K562 treated with DMSO at 1 percent for 48 hours (cell line): Measurements from ENCODE around the gene AUP1. TPM values are rescaled to one million over a fixed set of nuclear protein-coding genes. Genes with fewer than 3 reads are reported as not detected.

ENCODE experiments used
- total RNA-seq: library from RNA; unstranded; fragments of 300-600 nt; gene quantifications from 2 replicates; pipeline ENCODE4 v1.2.3, GENCODE V29; 2022; ENCODE audit warnings: low replicate concordance; ENCODE audit errors: extremely low read depth

The AUP1 gene, protein sequence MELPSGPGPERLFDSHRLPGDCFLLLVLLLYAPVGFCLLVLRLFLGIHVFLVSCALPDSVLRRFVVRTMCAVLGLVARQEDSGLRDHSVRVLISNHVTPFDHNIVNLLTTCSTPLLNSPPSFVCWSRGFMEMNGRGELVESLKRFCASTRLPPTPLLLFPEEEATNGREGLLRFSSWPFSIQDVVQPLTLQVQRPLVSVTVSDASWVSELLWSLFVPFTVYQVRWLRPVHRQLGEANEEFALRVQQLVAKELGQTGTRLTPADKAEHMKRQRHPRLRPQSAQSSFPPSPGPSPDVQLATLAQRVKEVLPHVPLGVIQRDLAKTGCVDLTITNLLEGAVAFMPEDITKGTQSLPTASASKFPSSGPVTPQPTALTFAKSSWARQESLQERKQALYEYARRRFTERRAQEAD
- not detected in 2 replicates for total RNA-seq

DNA sequence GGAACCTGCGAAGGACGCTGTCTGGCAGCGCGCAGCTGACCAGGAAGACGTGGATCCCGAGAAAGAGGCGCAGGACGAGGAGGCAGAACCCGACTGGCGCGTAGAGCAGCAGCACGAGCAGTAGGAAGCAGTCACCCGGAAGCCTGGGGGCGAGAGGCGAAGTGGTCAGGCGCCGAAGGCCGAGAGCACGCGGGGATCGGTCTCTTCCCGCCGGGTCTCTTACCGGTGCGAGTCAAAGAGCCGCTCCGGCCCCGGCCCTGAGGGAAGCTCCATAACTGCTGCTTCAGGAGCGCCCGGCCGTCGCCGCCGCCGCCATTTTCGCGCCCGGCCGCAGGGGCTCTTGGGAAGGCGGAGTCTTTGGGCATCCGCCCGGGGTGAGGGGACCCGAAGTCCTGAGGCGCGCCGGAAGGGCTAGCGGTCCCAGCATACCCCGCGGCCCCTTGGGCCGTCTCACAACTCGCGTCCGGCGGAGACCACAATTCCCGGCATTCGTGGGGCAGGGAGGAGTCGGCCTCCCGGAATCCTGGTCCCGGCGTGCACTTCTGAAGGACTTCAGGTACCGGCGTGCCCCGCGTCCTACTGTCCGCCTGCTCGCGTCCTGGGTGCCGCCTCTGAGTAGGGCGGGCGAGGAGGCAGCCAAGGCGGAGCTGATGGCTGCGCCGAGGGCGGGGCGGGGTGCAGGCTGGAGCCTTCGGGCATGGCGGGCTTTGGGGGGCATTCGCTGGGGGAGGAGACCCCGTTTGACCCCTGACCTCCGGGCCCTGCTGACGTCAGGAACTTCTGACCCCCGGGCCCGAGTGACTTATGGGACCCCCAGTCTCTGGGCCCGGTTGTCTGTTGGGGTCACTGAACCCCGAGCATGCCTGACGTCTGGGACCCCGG lies at the start of gene AUP1, which contains the start of gene HTRA2:
Gene AUP1 (minus strand): TSS at position 350 of the 882 bp plus-strand sequence. CDS start 77 bp downstream, at position 273.
Gene HTRA2 (plus strand): TSS at position 577 of the 882 bp plus-strand sequence. CDS start 74 bp downstream, at position 651.

DNA sequence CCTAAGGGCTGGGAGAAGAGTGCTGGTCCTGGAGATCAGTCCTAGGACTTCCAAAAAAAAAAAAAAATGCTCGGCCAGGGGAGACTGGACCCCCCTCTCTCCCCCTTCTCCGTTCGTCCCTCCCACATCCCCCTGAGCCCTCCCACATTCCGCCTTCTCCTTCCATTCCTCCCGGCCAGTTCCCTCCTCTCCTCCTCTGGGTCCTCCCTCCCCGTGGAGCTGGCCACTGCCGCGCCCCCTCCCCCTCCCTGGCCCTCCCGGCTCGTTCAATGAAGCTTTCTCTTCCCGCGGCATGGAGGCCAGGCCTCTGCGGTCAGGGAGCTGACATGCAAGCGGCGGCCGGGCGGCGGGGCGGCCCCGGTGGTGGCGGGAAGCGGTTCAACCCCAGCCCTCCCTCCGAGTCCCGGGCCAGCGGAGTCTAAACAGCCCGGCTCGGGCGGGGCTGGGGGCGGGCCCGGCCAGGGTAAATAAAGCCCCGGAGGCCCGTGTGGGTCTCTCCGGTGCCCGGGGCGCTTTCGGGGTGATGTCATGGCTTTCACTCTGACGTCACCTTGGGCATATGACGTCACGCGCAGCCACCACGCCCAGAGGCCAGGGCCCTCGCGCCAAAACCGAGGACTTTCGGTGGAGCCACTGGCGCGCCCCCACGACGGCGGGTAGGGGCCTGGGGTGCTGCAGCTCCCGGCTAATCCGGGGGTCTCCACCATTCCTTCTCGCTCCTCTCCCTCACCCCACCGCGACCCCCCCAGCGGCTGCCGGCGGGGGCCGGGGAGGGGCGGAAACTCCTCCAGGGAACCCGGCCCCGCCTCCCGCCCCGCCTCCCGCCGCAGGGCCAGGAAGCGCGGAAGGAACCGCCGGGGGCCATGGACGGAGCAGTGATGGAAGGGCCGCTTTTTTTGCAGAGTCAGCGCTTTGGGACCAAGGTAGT lies 24.6 kb upstream of the AUP1 start, which contains the start of the genes DOK1 and LOXL3:
Gene DOK1 (plus strand): TSS at position 829 of the 928 bp plus-strand sequence. CDS start 35 bp downstream, at position 864.
Gene LOXL3 (minus strand): TSS at position 51 of the 928 bp plus-strand sequence. CDS start 1,308 bp downstream, outside the sequence.

DNA sequence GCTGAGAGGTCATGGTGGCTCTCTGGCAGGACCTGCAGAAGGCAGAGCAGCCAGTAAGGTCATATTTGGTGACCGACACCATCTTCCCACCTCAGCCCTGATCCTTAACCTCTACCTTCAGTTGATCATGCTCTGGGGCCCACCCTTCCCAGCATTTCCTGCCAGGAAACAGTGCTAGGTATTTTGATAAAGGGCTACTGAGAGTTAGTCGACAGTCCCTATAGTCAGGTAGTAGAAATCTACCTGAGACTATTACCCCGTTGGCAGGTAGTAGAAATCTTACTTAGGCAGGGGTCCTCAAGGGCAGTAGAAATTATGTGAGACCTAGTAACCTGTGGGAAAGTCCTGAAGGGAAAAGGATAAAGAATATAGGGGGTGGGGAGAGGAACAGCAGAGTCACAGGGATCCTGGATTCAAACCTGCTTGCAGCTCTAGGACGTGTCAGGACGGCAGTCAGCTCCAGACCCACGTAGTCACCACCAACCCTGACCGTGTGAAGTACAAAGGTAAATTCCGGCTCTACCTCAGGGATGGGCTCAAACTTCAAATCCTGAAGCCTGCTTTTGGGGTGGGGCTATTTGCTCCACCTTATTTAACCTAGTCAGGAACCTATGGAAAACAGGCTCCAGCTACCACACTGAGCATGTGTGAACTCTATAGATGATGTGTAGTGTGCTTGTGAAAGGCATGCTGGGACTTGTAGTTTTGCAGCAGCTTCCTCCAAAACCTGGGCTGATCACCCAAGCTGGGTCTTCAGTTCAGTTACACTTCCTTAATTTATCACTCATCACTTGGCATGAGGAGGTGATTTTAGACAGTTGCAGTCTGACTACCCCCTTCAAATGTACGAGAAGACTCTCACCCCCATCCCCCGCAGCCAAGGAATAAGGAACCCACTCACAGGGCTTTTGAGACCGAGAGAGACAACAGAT lies 3.5 kb downstream of the AUP1 start, which contains the start of gene DQX1:
Gene DQX1 (minus strand): TSS at position 515 of the 932 bp plus-strand sequence. CDS start 502 bp downstream, at position 13.

DNA sequence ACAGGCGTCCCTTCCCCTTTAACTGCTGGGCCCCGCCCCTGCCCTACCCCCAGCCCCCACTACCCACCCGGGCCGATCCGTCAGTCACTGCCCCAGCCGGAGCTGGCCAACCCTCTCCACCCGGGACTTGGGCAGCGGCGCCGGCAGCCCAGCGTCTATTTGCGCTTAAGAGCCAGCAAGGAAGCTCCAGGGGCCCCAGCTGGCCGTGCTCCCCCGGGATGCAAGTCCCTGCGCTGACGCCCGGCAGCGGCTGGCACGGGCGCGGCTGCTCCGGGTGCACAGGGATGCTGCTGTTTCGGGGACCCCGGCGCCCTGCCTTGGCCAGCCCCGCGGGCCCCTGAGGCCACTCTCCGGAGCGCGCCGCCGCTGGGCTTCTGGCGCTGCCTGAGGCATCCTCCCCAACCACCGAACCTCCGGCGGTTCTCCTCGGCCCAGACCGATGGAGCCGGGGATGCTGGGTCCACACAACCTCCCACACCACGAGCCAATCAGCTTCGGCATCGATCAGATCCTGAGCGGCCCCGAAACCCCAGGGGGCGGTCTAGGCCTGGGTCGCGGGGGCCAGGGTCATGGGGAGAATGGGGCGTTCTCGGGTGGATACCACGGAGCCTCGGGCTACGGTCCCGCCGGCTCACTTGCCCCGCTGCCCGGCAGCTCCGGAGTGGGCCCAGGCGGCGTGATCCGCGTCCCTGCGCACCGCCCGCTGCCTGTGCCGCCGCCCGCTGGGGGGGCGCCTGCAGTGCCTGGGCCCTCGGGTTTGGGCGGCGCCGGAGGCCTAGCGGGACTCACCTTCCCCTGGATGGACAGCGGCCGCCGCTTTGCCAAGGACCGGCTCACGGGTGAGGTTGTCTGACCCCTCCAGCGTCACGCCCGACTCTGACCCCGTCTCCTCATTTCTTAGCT lies 14.9 kb downstream of the AUP1 start, which contains the start of gene TLX2:
Gene TLX2 (plus strand): TSS at position 83 of the 903 bp plus-strand sequence. CDS start 357 bp downstream, at position 440.

DNA sequence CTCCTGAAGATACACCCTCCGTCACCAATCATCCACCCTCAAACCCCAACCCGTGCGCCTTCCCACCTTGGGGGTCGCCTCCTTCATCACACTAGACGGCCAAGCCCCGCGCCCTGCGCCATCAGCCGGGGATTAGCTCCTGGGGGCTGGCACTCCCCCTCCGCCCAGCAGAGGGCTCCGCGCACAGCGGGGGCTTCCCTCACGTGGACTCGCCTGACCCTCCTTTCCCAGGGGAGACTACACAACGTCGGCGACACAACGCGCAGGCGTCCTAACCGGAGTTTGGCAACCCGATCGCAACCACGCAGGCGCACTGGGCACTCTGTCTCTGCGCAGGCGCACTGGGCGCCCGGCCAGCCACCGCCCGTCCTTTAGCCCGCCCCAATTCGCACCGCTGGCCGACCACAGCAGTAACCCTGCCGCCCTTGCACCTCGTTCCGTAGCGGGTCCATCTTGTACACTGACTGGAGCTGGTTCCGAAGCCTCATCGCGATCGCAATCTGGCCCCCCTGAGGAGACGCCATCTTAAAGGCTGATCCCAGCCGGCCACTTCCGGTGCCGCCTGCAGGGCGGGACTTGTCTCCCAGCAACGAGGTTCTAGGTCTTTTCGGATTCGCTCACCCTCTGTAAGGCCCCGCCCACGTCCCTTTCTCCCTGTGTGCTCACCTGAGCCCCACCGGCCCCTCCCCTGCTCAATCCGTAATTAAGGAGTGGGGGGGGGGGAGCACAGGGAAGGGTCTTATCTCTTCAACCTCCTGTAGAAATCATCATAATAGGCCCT lies 22.2 kb downstream of the AUP1 start, which contains the start of gene PCGF1:
Gene PCGF1 (minus strand): TSS at position 551 of the 781 bp plus-strand sequence. CDS start 27 bp downstream, at position 524.

DNA sequence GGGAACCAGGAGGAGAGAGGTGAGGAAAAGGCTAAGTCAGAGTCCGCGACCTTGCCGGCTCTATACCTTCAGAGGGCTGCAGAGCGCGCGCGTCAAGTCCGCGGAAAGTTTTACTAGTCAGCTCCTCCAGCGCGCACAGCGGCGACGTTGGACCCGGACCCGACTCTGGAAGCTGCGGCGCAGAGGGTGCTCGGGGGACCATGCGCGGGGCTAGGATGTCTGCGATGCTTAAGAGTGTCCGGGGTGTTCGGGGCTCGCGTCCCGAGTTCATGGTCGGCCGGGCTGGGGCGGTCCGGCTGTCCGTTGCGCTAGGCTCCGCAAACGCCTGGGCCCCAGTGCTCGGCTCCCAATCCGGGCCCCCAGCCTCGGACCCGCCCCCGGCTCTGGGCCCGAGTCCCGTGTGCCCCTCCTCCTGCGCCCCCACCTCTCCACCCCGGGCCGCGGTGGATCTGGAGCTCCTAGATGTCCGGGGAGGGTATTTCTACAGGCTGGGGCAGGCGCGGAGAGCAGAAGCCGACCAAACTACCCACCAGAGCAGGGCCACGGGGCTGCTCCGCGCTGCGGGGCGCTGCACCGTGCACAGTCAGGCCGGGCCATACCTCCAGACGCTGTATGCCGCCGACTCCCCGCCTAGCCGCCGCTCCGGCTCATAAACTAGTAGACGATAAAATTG lies 30.1 kb downstream of the AUP1 start, which contains the start of gene LBX2:
Gene LBX2 (minus strand): TSS at position 337 of the 673 bp plus-strand sequence. CDS start 66 bp downstream, at position 271.

DNA sequence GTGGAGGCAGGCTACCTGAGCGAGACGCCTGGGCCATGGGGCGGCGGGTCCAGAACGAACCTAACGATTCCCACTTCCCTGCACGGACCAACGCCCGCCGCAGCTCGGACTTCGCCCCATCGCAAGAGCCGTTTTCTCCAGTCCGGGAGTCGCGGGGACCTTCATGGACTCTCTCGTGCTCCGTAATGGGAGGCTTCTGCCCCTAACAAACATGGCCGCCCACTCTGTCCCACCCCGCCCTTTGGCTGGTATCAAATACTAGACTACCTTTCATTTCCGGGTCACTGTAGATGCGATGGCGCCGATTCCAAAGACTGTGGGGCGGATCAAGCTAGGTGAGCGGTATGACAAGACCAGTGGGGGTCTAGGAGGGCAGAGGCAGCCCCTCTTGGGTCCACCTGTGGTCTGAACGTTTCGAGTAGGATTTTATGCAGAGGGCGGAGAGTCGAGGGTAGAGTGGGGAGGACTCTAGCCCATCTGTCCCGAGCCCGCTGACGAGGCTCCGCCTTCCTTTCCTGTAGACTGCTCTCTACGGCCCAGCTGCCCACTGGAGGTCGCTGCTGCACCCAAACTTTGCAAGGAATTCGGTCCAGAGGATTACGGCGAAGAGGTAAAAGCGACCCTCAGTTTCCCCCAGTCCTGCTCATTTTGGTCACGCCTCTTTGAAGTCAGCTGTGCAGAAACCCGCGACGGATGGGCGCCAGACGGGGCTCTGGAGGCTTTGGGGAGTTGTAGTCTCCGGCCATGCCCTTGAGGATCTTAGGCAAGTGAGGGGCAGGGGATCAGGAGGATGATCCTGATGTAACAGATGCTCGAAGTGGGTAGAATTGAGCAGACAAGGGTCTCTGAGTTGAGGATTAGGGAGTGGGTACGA lies 46.5 kb downstream of the AUP1 start, which contains the start of the genes CCDC142 and TTC31:
Gene CCDC142 (minus strand): TSS at position 198 of the 874 bp plus-strand sequence. CDS start 161 bp downstream, at position 37.
Gene TTC31 (plus strand): TSS at position 281 of the 874 bp plus-strand sequence. CDS start 15 bp downstream, at position 296.

Other genes starting within 250 kb of the AUP1 start
- not detected in 2 replicates for gene SLC4A5, start 186.3 kb downstream of the AUP1 start, total RNA-seq
- gene DCTN1, start 149.4 kb downstream of the AUP1 start, total RNA-seq: 86.7 TPM in 1 of 2 replicates, not detected in the other
- not detected in 2 replicates for gene C2orf81, start 108.1 kb downstream of the AUP1 start, total RNA-seq
- not detected in 2 replicates for gene WDR54, start 108.0 kb downstream of the AUP1 start, total RNA-seq
- gene RTKN, start 87.8 kb downstream of the AUP1 start, total RNA-seq: not detected in 2 replicates
- not detected in 2 replicates for gene INO80B, start 74.6 kb downstream of the AUP1 start, total RNA-seq
- not detected in 2 replicates for gene WBP1, start 71.3 kb downstream of the AUP1 start, total RNA-seq
- gene MOGS, start 64.3 kb downstream of the AUP1 start, total RNA-seq: 308 TPM in 1 of 2 replicates, not detected in the other
- not detected in 2 replicates for gene MRPL53, start 57.0 kb downstream of the AUP1 start, total RNA-seq
- not detected in 2 replicates for gene CCDC142, start 46.7 kb downstream of the AUP1 start, total RNA-seq
- not detected in 2 replicates for gene TTC31, start 46.6 kb downstream of the AUP1 start, total RNA-seq
- not detected in 2 replicates for gene LBX2, start 30.1 kb downstream of the AUP1 start, total RNA-seq
- not detected in 2 replicates for gene PCGF1, start 22.0 kb downstream of the AUP1 start, total RNA-seq
- not detected in 2 replicates for gene TLX2, start 15.3 kb downstream of the AUP1 start, total RNA-seq
- not detected in 2 replicates for gene DQX1, start 3.5 kb downstream of the AUP1 start, total RNA-seq
- gene HTRA2, start 227 bp upstream of the AUP1 start, total RNA-seq: not detected in 2 replicates
- not detected in 2 replicates for gene LOXL3, start 24.2 kb upstream of the AUP1 start, total RNA-seq
- gene DOK1, start 25.0 kb upstream of the AUP1 start, total RNA-seq: not detected in 2 replicates
- gene M1AP, start 118.6 kb upstream of the AUP1 start, total RNA-seq: not detected in 2 replicates
- gene SEMA4F, start 124.5 kb upstream of the AUP1 start, total RNA-seq: not detected in 2 replicates